ENCODE data around the gene PGM5. TPM values are rescaled to one million over a fixed set of nuclear protein-coding genes. Genes with fewer than 3 reads are reported as not detected.
A peak's percentile ranks its signal among the peaks of the same experiment; 100 is the strongest.

The PGM5 gene
- total RNA-seq, 1 donor from 2014 or later = 191 TPM

DNA sequence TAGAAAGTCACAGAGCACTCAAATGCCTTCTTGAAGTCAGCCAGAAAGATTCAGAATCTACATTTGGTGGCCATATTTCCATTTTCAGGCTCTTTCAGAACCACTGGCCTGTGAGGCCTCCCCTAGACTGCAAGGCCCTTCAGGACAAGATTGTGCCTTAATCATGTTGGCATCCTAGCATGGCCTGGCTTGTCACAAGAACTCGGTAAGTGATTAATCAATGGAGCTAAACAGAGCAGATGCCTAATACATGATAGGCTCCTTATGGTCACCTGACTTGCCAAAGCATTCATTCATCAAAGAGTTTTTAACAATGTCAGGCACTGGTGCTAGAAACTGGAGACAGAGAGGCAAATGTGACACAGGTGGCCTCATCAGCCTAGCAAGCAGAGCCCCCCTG lies 70.3 kb downstream of the PGM5 start:
- intact Hi-C loops (cut with DNase I) = no loop called here
- no peak for DNase-seq (ENCODE audit: low spot score)

- intact Hi-C loops (cut with DNase I) = no loop called here
- DNase-seq (ENCODE audit: low spot score) = no peak
Measured at GRCh38 chr9:68427216-68427977, 71.0 kb downstream of the PGM5 start.

DNA sequence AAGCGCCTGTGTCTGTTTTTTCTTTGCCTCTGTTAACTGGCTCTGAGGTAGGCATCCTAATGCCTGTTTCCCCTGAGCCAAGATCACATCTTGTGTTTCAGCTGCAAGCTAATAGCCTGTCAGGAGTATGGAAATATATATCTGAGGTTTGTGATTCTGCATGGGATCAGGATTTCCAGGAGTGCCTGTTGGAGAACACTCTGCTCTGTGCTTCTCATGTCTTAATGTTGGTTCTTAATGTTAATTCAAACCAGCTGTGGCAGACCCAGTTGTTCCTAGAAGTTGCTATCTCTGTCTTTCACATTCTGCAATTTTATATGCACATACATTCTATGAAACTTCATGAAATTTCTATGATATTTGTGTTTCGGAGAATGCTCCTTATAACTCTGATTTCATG lies 72.1 kb downstream of the PGM5 start:
- DNase-seq (ENCODE audit: low spot score) = no peak
- intact Hi-C loops (cut with DNase I) = no loop called here

DNA sequence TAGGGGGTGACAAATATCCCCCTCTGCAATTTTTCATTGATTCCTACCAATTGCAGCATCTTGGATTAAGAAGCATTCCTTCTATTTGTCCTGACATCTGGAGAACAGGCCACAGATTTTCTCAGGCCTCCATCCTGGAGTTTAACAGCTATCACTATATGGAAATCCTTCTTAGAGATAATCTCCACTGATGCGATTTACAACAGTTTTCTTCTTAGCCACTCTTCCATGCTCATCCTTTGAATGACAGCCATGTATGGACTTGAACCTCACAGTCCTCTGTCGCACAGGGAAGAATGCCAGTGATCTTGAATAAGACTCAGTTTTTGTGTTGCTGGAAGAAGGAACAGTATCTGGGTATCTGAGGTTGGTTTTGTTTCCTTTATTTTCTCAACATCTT lies 73.2 kb downstream of the PGM5 start:
- DNase-seq (ENCODE audit: low spot score) = no peak
- intact Hi-C loops (cut with DNase I) = no loop called here

DNA sequence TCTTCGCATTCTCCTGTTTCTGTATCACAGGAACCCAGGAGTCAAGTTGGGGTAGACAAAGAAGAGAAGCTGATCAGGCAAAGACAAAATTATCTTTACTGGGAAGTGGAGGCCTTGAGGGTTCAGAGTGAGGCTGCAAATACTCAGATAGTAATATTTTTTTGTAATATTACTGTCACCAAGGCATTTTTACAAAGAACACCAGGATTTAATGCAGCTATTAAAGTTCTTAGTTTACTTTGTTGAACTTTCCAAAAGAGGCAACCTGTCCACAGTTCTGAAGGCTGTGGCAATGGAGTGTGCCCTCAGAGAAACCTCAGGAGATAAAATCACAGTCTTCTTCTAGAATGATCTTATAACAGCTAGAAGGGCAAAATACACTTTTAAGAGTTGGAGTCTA lies 74.9 kb downstream of the PGM5 start:
- intact Hi-C loops (cut with DNase I) = no loop called here
- no peak for DNase-seq (ENCODE audit: low spot score)

DNA sequence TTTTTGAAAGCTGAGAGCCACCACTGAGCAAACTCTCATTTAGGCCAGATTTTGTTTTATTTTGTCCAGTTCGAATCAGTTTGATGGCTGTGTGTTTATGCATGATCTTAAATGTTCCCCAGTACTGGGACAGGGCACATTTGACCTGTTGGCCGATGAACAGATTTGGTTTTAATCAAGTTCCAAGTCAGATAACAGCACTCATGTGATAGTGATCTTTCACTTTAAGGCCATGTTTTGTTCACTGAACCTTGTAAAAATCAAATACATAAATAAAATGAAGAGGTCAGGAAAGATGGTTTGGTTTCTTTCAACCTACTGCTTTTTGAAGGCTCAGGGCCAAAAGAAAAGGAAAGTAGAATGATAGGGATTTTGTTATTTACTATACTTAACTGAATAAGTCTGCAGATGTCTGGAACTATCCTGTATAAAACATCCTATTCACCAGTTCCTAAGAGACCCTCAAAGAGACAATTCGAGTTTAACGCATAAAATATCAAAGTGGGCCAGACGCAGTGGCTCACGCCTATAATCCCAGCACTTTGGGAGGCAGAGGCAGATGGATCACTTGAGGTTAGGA lies 77.2 kb downstream of the PGM5 start:
- no peak for DNase-seq (ENCODE audit: low spot score)
- intact Hi-C loops (cut with DNase I) = no loop called here

GRCh38 chr9:68437785-68438184 lies 81.4 kb downstream of the PGM5 start:
- intact Hi-C loops (cut with DNase I) = loop anchor here (5.0 kb wide), 1 partner anchor 65 kb away; no protein-coding TSS in a partner anchor

DNA sequence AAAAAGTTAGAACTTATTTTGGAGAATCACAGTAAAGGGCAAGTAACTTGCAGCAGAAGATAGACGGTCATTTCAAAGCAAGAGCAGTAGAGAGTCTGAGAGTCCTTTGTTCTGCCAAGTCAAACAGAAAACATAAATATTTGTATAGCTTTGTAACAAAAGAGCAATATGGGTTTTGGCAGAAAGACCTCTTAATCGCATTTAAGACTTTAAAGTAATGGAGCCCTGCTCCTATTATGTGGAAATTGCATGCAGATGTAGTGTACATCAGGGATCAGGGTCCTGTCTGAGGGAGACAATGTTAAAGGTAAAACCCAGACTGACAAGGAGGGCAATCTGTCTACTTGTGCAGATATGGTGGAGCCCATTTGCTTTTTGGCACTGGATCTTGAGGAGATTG lies 87.2 kb downstream of the PGM5 start:
- DNase-seq (ENCODE audit: low spot score) = no peak
- intact Hi-C loops (cut with DNase I) = no loop called here

More at GRCh38 chr9:68437785-68438184, 81.4 kb downstream of the PGM5 start:
- DNase-seq (ENCODE audit: low spot score) = peak; percentile 82

DNA sequence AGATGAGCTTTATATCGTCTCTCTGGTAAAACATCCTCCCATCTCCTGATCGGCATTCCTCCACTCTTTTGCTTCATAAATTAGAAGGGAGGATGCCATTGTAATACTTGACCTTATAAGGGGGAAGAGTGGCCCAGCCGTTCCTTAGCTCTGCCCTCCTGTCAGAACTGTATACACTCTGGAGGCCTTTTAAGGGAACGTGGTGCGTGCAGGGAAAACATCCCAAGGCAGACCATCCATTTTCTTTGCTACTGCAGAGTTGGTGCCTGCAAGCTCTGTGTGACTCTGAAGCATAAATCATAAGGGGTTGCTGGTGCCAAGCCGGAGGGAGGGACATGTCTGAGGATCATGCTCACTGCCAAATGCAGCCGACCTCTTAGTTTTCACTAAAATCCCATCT lies 90.4 kb downstream of the PGM5 start:
- intact Hi-C loops (cut with DNase I) = no loop called here
- no peak for DNase-seq (ENCODE audit: low spot score)

DNA sequence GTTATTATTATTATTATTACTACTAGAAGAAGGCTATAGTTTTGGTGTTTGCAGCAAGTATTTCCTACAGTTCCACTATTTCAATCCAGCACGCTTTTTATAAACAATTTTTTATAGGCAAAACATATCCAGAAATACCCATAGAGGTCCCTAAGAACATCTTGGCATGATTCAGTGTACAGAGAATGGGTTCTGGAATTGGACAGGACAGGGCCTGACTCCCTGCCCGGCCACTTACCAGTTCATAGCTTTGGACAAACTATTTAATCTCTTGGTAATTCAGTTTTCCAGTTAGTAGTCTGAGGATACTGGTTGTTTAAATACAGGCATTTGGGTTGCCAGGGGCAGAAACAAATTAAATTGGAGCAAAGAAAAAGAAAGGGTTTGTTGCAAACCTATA lies 91.2 kb downstream of the PGM5 start:
- no peak for DNase-seq (ENCODE audit: low spot score)
- intact Hi-C loops (cut with DNase I) = no loop called here

GRCh38 chr9:68454579-68455334 lies 98.3 kb downstream of the PGM5 start:
- DNase-seq (ENCODE audit: low spot score) = no peak
- intact Hi-C loops (cut with DNase I) = no loop called here

DNA sequence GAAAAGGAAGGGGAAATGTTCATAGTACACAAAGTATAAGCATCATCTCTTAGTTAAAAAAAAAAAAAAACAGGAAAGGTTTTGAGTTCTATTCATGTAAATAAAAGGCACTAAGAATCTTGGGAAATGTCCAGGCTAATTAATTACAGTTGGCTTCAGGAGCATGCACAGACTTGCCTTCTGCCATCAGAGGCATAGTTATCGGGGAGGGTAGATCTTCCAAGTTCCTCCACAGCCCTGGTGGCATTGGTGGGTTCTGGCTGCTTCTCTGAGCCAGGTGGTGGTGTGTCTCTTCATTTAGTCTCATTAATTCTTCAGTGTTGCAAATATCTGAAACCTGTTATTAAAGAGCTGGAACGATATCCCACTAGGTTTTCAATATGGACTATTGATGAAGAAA lies 99.0 kb downstream of the PGM5 start:
- intact Hi-C loops (cut with DNase I) = no loop called here
- DNase-seq (ENCODE audit: low spot score) = no peak

GRCh38 chr9:68457803-68458202 lies 101.4 kb downstream of the PGM5 start:
- DNase-seq (ENCODE audit: low spot score) = no peak
- intact Hi-C loops (cut with DNase I) = no loop called here

DNA sequence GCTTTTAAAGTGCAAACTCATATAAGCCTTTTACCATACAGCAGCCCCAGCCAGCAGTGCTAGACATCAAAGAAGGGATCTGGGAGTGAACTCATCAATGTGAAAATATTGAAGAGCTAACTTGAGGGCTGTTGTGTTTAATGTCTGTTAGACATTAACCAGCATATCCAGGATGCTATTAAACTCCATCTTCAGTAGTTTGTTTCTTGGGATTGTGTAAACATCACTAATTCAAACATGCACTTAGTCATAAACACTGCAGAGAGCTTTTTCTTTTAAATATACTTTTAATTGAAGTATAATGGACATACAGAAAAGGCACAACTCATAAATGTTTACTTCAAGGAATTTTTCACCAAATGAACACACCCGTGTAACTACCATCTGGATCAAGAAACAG lies 102.5 kb downstream of the PGM5 start:
- DNase-seq (ENCODE audit: low spot score) = no peak
- intact Hi-C loops (cut with DNase I) = no loop called here

- no peak for DNase-seq (ENCODE audit: low spot score)
- intact Hi-C loops (cut with DNase I) = loop anchor here (5.0 kb wide), 1 partner anchor 40 kb away; no protein-coding TSS in a partner anchor
Measured at GRCh38 chr9:68462105-68462775, 105.8 kb downstream of the PGM5 start.

DNA sequence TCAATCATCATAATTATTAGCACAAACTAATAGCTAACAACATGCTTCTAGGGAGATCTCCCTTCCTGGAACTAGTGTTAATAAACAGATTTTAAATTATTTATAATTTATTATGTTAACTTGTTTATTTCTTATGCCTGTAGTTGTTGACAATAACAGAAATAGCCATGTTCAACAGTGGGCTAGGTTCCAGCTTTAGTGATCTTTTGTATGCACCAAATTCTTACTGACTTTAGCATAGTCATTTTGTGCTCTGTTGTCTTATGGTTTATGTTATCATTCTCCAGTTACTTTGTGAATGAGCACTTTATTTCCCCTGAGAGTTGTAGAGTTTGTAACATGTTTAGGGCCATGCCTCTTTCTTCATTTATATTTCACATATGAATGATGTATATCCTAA lies 113.7 kb downstream of the PGM5 start:
- intact Hi-C loops (cut with DNase I) = no loop called here
- no peak for DNase-seq (ENCODE audit: low spot score)

- intact Hi-C loops (cut with DNase I) = no loop called here
Measured at GRCh38 chr9:68470634-68471033, 114.2 kb downstream of the PGM5 start.

GRCh38 chr9:68472119-68472518 lies 115.7 kb downstream of the PGM5 start:
- intact Hi-C loops (cut with DNase I) = no loop called here
- no peak for DNase-seq (ENCODE audit: low spot score)

More at GRCh38 chr9:68470634-68471033, 114.2 kb downstream of the PGM5 start:
- DNase-seq (ENCODE audit: low spot score) = no peak

DNA sequence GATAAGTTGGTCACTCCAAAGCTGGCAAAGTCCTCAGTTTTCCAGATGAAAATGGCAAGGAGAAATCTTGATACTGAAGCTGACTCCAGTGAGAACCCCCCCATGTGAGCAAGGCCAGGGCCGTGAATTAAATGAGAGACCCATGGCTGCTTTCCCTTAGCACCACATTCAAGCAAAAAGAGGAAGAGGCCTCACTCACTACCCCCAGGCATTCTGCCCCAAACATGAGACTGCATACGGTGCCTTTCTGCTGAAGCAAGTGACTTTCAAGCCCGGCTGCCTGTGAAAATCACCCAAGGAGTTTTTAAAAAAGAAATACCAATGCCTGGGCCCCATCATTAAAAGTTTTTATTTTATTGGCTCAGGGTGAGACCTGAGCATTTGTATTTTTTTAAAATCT lies 117.4 kb downstream of the PGM5 start:
- intact Hi-C loops (cut with DNase I) = no loop called here

GRCh38 chr9:68476422-68476821 lies 120.0 kb downstream of the PGM5 start:
- intact Hi-C loops (cut with DNase I) = no loop called here

More for the DNA sequence above, 117.4 kb downstream of the PGM5 start:
- DNase-seq (ENCODE audit: low spot score) = no peak

More at GRCh38 chr9:68476422-68476821, 120.0 kb downstream of the PGM5 start:
- no peak for DNase-seq (ENCODE audit: low spot score)
